Stimulated activated CD4-positive, alpha-beta T cell treated with anti-CD3 and anti-CD28 coated beads, Interleukin-12 subunit alpha, Interleukin-12 subunit beta, amount 100 ng/mL, for 4 hours (primary cell): ENCODE results near the gene KPNA6.

Experiments used
- DNase-seq: peaks from one replicate; pipeline ENCODE4 v3.0.0-alpha.2; 2020

Gene KPNA6

DNA sequence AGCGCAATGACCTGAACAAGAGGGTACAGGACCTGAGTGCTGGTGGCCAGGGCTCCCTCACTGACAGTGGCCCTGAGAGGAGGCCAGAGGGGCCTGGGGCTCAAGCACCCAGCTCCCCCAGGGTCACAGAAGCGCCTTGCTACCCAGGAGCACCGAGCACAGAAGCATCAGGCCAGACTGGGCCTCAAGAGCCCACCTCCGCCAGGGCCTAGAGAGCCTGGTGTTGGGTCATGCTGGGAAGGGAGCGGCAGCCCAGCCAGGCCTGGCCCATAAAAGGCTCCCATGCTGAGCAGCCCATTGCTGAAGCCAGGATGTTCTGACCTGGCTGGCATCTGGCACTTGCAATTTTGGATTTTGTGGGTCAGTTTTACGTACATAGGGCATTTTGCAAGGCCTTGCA lies 87.1 kb downstream of the KPNA6 start:
- no peak for DNase-seq

DNA sequence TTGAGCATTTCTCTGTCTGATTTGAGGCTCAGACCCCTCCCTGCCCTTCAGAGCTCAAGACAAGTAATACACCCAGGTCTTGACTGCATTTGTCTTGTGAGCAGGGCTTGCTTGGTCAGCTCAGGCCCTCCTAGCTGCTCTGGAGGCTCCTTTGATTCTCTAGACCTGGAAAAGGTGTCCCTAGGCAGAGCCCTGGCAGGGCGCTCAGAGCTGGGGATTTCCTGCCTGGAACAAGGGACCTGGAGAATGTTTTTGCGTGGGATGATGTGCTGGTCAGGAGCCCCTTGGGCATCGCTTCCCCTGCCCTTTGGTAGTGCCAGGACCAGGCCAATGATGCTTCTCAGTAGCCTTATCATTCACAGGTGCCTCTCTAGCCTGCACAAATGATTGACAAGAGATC lies 87.7 kb downstream of the KPNA6 start:
- DNase-seq = no peak

DNA sequence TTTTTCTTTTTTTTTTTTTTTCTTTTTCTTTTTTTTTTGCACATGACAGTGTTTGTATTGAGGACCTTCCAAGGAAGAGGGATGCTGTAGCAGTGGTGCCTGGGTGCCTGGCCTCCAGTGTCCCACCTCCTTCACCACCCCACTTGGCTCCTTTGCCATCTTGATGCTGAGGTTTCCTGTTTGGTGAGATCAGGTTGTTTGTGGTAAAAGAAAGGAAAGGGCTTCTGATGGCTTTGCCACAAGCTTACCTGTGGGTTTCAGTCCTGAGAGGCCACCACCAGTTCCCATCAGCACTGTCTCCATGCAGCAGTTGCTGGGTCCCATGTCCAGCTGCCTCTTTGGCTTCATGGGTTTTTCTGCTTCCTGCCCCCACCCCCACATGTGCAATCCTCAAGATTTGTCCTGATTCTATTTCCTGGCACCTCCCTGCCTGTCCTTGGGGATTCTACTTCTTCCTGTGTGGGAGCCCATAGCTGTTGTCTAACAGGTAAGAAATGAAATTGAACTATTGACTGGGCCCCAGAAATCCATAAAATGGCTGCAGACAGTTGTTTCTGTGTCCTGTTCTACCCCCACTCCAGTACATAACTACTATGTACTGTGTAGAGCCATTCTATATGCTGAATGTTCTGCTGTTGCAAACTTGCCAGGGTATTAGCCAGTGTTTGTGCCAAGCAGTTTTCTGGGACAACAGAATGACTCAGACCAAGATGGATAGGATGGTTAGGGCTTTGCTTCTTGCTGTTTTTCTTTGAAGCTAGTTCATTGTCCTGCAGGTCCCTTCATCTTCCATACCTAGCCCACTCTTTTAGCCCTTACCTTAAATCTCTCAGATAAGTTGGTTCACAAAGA lies 88.3 kb downstream of the KPNA6 start:
- no peak for DNase-seq

DNA sequence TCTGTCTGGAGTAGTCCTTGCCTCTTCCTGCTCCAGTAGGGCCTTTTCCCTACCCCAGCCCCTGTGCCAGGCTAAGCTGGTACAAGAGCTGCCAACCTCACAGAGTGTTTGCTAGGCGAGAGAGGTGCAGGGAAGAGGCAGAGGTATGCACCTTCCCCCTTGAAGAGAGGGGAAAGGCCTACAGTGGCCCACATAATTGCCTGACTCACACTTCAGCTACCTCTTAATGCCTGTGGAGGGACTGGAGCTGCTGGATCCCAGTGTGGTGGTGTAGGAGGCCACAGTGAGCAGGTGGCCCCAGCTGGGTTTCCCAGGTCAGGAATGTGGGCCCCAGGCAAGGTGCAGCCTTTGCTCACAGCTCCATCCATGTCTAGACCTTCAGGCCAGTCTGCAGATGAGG lies 89.2 kb downstream of the KPNA6 start:
- no peak for DNase-seq

DNA sequence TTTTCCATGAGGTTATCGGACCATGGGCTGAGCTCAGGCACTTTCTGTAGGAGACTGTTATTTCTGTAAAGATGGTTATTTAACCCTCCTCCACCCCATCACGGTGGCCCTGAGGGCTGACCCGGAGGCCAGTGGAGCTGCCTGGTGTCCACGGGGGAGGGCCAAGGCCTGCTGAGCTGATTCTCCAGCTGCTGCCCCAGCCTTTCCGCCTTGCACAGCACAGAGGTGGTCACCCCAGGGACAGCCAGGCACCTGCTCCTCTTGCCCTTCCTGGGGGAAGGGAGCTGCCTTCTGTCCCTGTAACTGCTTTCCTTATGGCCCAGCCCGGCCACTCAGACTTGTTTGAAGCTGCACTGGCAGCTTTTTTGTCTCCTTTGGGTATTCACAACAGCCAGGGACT lies 90.0 kb downstream of the KPNA6 start:
- no peak for DNase-seq

DNA sequence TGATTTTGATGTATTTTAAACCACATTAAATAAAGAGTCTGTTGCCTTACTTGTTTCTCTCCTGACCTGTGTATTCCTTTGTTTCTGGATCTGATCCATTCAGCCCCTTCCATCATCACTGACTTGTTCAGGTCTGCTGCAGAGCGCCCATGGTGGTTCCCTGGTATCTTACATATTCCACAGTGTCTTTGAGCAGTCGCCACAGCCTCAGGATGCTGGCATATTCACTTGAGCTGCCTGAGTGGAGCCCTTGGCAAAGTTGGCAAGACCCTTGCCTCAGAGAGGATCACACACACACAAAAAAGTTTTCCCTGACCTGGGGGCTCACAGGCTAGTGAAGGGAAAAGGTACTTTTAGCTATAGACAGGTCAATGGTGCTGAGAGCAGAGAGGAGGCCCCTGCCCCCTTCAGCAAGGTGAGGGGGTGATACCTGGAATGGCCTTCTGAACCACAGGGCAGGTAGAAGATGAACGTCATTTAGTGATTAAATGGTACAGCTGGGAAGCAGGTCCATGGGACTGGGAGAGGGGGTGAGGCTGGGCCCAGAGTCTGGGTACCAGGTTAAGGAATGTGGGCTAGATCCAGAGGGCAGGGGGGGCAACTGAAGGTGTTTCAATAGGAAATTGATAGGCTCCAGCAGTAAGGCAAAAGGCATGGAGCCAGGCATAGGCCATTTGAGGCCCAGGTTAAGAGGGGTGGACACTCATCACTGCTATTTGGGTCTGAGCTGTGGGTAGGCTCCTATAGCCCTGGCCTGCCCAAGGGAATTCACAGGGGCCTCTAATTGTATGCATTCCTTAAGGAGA lies 90.6 kb downstream of the KPNA6 start:
- no peak for DNase-seq

DNA sequence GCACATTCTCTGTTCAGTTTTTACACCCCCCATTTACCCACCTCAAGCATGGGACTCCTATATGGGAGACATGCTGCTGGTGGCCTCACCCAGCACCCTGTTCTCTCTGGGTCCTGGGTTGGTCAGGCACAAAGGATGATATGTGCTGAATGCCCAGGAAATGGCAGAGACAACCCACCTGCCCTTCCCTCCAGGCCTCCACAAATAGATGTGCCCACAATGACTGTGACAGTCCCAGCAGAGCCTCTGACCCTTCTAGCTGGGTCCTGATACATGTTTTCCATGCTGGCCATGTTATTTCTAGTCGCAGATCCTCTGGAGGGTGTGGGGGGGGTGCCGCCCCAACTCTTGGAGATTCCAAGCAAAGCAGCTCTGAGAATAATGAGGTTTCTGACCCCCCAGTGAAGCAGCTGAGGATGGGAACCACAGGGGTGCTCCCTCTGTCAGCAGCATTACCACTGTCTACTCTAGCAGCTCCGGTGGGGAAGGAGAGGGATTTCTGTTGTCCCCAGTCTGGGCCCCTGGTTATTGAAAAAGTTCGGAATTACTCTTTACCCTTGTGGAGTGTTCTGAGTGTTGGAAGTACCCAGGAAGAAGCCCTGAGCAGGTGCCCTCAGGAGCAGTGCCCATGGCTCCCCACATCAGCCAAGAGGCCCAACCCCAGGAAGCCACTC lies 91.3 kb downstream of the KPNA6 start:
- no peak for DNase-seq

DNA sequence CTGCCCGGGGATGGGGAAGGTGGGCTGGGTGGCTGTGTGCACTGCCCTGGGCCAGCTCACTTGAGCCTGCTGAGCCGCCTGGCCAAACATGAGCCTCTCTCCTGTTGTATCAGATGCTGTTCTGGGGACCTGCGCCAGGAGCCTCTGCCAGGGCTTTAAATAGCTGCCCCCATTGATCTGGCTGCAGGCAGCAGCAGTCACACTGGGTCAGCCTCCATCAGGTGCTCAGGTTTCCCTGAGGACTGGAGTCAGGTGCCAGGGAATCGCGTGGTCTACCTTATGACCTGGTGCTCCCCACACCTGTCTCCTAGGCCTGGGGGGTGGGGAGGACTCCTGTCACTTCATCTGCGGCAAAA lies 91.8 kb downstream of the KPNA6 start:
- no peak for DNase-seq

DNA sequence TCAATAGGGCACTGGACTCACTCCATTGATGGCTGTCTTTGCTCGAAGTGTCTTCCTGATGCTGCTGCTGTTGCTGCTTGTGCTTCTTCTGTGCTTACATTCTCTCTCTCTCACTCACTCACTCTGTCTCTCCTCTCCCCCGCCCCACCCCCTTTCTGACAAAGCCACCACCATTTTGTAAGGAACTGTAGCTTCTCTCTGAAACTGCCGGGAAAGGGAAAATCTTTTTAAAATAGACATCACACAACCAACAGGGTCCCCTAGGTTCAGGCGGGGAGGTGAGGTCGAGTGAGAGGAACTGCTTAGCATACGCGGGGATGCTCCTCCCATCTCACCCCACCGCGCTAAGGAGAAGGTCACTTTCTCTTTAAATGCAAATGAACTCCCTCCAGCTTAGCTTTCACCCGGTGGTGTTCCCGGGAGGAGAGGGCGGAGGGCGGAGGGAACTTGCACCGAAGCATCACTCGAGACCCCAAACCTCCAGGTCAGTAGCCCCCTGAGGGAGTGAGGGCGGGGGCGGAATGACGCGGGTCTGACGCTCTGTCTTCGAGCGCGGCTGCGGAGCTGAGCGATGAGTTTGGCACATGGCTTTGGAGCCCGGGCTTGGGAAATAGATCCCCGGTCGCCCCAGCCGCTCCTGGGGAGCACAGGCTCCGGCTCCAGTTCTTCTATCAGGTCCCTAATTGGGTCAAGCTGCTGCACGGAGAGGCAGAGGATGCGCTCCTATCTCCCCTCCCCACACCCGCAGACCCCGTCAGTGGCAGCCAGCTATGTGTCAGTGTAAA lies 92.6 kb downstream of the KPNA6 start, which contains the start of gene CCDC28B:
Gene CCDC28B (plus strand): TSS at position 370 of the 785 bp plus-strand sequence. CDS start 1,341 bp downstream, outside the sequence.
- DNase-seq = peak; percentile 44

DNA sequence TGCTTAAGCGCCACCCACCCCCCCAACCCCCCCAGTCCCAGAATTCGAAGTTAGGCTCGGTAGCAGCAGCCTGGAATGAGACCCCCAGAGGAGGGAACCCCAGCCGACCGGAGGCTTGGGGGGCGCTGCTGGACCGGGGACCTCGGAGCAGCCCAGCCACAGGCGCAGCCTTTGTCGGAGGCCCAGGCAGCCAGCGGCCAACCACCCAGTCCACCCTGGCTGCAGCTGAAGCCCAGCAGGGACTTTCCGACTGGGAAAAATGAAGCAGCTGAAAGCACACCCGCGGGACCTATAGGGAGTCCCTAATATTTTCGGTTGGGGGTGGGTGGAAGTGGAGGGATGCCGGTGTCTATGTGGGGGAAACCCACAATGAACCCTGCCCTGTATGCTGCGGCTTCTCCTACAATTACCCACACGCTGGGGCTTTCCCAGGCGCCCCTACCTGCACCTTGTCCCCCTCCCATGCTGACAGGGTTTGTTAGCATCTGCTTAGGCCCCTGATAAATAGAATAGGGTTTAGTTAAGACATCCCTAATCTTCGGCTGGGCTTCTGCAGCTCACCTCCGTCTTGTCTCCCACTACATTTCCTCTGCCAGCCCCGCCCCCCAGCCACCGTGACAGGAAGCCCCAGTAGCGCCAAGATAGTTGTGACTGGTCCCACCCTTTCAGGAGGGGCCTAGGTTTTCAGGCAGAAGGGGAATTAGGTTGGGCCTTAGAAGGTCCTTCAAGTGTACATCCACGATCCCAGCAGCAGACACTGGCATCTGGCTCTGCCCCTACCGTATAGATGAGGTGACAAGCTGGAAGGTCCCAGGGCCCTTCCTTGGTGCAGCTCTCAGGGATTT lies 93.4 kb downstream of the KPNA6 start:
- peak; percentile 72 for DNase-seq

DNA sequence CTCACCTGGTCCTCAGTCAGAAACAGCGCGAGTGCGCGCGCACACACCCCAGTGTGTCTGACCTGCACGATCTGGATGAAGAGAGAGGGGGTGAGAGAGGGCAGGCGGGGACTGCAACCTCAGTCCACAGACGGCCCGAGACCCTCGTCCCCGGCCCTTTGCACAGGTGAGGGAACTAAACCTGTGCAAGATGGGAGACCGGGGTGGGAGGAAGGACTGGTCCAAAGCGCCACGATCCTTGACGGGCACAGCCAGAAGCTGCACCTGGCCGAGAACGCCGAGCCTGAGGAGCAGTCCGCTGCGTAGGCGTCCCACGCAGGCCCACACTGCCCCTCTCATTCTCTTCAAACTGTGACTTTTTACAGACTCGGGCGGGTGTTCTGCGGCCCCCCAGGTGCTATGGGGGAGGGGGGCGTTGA lies 97.1 kb downstream of the KPNA6 start:
- DNase-seq = no peak

DNA sequence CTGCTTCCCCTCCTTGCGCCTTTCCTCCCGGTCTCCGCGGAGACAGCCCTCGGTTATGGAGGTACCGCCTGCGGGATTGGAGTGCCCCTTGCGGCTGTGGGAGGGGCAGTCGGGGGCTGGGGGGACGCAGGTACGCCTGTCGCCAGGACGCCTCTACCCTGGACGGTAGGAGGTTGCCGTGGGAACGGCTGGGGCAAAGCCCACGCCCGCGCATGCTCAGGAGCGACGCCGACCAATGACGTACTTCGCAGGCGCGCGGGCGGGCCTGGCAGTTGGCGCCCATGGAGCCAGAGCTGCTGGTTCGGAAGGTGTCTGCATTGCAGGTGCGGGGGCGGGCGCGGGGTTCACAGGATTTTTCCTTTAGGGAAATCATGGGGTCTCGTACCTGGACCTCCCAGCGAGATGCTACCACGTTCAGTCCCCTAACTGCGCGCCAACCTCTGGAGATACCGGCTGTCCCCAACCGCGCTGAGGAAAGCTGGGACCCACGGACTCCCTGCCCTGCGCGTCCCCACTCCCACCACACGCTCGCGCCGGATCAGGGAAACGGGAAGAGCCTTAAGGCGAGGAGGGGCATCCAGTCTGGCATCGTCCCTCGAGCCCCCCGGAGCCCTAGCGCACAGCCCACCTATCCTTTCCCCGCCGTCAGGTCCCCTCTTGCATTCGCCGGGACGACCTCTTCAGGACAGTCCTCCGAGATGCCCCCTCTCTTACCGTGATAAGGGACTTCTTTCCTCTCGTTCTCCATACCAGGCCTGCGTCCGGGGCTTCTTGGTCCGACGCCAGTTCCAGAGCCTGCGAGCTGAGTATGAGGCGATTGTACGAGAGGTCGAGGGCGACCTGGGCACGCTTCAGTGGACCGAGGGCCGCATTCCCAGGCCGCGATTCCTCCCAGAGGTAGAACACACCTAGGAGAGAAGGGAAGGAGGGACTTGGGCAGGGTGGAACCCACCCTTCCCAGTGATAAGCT lies 97.8 kb downstream of the KPNA6 start, which contains the start of gene IQCC:
Gene IQCC (plus strand): TSS at position 271 of the 970 bp plus-strand sequence. CDS start 11 bp downstream, at position 282.
- DNase-seq = peak; percentile 85

DNA sequence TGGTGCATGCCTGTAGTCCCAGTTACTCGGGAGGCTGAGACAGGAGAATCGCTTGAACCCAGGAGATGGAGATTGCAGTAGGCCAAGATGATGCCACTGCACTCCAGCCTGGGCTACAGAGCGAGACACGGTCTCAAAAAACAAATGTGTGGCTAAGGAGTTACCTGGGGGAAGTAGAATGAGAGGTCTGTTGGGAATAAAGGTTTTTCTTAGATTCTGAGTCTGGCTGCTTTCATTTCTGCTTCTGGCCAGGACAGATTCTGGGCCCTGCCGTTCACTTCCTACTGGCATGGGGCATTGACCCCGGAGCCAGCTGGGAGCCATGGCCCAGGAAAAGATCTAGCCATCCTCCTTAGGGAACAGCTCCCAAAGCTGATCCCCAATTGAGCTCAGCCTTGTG lies 100.6 kb downstream of the KPNA6 start:
- no peak for DNase-seq

DNA sequence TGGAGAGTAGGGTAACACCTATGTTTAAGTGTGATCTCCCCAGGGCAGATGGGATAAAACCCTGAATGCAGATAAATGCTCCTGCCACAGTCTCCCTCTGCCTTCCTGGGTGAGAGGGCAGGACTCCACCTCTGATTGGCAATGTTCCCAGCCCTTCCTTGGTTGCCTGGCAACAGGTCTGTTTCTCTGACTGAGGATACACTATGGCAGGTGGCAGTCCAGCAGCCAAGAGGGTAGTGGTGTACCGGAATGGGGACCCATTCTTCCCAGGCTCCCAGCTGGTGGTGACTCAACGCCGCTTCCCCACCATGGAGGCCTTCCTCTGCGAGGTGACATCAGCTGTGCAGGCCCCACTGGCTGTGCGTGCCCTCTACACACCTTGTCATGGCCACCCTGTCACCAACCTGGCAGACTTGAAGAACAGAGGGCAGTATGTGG lies 101.1 kb downstream of the KPNA6 start, which contains the start of gene DCDC2B:
Gene DCDC2B (plus strand): TSS at position 199 of the 438 bp plus-strand sequence. CDS start 5 bp downstream, at position 204.
- DNase-seq = no peak

DNA sequence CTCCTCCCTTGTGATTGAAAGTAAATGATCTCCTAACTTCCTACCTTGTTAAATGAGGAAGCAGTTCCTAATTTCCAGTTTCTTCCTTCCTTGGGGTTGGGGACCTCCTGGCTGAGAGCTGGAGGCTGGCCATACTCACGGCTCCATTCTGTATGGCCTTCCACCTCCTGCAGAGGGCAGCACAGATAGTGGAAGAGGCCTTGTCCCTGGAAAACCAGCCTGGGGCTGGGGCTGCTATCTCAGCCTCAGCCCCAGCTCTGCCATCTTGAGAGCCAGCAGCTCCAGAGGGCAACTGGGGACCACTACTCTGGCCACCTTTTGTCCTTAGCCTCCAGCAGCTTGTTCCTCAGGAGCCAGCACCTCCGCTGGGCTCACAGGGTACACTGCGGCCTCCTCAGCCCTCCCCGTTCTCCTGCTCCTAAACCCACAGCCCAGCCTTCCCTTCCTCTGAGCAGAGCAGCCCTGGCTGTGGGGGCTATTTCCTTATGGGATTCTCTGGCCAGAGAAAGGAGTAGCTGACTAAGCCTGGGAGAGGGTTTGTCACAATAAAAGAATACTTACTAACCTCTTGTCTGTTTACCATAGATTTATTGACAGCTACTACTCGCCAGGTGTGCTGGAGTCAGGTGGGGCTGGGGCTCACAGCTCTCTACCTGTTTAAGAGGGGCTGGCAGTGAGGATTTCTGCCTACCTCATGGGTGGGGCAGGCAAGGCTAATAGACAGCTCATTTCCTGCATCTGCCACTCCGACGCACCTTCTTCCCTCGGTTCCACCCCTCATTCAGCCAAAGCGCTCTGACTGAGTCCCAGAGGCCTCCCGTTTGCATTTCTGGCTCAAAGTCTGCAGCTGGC lies 108.0 kb downstream of the KPNA6 start:
- DNase-seq = peak; percentile 51

DNA sequence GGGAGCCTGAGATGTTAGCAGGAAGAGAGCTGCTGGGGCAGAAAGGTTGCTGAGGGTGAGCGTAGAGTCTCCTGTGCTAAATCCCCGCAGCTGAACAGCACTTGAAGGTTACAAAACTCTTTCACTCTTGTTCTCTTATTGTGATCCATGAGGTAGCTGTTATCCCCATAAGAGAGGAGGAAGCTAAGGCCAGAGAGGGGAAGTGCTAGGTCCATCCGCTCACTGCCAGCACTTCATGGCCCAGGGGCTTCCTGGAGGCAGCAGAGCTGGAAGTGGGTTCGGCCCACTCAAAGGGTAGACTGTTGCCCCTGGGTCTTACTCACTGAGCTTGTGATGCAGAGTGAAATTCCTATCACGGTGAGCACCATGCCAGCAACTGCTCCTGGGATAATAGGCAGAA lies 108.7 kb downstream of the KPNA6 start:
- no peak for DNase-seq

DNA sequence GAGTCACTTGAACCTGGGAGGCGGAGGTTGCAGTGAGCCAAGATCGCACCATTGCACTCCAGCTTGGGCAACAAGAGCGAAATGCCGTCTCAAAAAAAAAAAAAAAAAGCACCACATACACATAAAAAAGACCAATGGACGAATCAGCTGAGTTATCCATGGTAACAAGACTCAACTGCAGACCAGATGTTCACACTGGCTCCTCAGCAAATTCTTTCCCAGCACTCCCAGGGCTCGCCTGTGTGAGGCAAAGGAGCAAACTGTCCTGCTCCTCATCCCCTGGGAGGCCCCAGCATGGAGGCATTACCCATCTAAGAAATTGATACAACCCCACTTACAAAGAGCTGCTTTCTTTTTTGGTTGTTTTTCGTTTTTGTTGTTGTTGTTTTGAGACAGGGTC lies 111.2 kb downstream of the KPNA6 start:
- no peak for DNase-seq

DNA sequence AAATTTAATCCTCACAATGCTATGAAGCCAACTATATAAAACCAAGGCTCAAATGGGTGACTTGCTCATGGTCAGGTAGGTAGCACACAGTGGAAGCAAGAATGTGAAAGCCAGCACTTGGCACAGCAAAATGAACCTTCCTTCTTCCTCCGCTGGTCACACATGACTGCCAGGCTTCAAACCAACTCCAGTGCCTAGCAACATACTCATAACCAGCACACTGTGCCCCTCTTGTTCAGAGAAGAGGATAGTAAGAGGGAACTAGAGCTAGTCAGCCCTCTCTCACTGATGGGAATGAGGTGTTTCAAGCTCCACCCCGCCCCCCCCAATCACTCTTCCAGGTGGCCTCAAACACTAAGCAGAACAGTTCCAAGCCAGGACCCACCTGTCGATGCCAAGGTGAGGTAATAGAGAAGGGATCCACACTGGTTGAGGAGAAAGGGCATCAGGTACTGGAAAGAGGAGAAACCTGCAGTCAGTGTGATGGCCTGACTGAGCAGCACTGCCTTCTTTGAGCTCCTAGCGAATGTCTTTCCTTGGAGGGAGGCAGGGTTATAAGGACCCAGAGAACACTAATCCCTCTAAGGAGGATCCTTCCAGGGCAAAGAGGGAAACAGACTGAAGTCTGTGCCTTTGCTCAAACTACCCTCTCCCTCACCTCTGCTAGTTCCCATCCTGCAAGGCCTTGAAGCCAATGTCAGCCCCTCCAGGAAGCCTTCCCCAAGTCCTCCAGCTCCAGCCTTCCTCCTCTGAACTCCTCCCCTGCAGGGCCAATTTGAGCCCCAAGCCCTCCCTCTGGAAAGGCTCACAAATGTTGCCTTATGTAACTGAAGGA lies 113.1 kb downstream of the KPNA6 start:
- DNase-seq = no peak
